ENCODE results near the gene GAB4. TPM values are rescaled to one million over a fixed set of nuclear protein-coding genes. Genes with fewer than 3 reads are reported as not detected.
"Not testable (repeated sequence)": the region's sequence is repeated elsewhere in the genome, so short reads cannot be mapped to it uniquely, and the experiment has no call there.

Gene GAB4
- total RNA-seq, 1 donor = not detected

- H3K4me3 ChIP-seq (ENCODE audit: low read depth, low read length) = no peak overlapping the region
- TF ChIP-seq CTCF (IDR thresholded peaks at IDR 0.05; ENCODE audit: insufficient read depth, low read depth, low read length) = no peak
- DNase-seq (ENCODE audit: low read depth) = no peak
These were observed 27.2 kb upstream of the GAB4 start for GRCh38 chr22:17035246-17035645.

GRCh38 chr22:17034532-17034931 is 26.5 kb upstream of the GAB4 start:
- not testable (repeated sequence) for DNase-seq (ENCODE audit: low read depth); H3K4me3 ChIP-seq (ENCODE audit: low read depth, low read length)

GRCh38 chr22:17032277-17032676 is 24.3 kb upstream of the GAB4 start:
- DNase-seq (ENCODE audit: low read depth); H3K4me3 ChIP-seq (ENCODE audit: low read depth, low read length): not testable (repeated sequence)

- DNase-seq (ENCODE audit: low read depth); H3K4me3 ChIP-seq (ENCODE audit: low read depth, low read length): not testable (repeated sequence)
These were observed 16.4 kb upstream of the GAB4 start for GRCh38 chr22:17024380-17024779.

GRCh38 chr22:17015552-17015951 is 7.5 kb upstream of the GAB4 start:
- DNase-seq (ENCODE audit: low read depth); H3K4me3 ChIP-seq (ENCODE audit: low read depth, low read length): not testable (repeated sequence)

GRCh38 chr22:17014101-17014440 is 6.0 kb upstream of the GAB4 start:
- not testable (repeated sequence) for H3K4me3 ChIP-seq (ENCODE audit: low read depth, low read length); DNase-seq (ENCODE audit: low read depth)

GRCh38 chr22:17013396-17014100 is 5.5 kb upstream of the GAB4 start:
- no peak for TF ChIP-seq CTCF (IDR thresholded peaks at IDR 0.05; ENCODE audit: insufficient read depth, low read depth, low read length)
- no peak overlapping the region for H3K4me3 ChIP-seq (ENCODE audit: low read depth, low read length)
- DNase-seq (ENCODE audit: low read depth) = no peak

- DNase-seq (ENCODE audit: low read depth) = no peak
- TF ChIP-seq CTCF (IDR thresholded peaks at IDR 0.05; ENCODE audit: insufficient read depth, low read depth, low read length) = no peak
- H3K4me3 ChIP-seq (ENCODE audit: low read depth, low read length) = no peak overlapping the region
These were observed 4.2 kb upstream of the GAB4 start for GRCh38 chr22:17012267-17012666.

- no peak for TF ChIP-seq CTCF (IDR thresholded peaks at IDR 0.05; ENCODE audit: insufficient read depth, low read depth, low read length)
- no peak for DNase-seq (ENCODE audit: low read depth)
- no peak overlapping the region for H3K4me3 ChIP-seq (ENCODE audit: low read depth, low read length)
These were observed 1.7 kb upstream of the GAB4 start for GRCh38 chr22:17009640-17010291.
